ENCODE results near the gene PRSS33.
A peak's percentile ranks its signal among the peaks of the same experiment; 100 is the strongest.

PRSS33 gene

GRCh38 chr16:2819939-2820835 lies 32.8 kb upstream of the PRSS33 start:
- no peak for DNase-seq (ENCODE audit: extremely low read depth, insufficient read length)
- H3K27me3 ChIP-seq (replicated peaks; ENCODE audit: control insufficient read depth, insufficient read depth, low read length) = peaks cover 2% of the 10 kb centered on the region; the same call in 1 of the 2 replicates
- TF ChIP-seq CTCF (IDR thresholded peaks at IDR 0.05; ENCODE audit: insufficient read depth, low read length, poor library complexity, severe bottlenecking) = no peak
- H3K36me3 ChIP-seq (ENCODE audit: control insufficient read depth, insufficient read depth, low read length) = no peaks in the 10 kb centered on the region
- no peak overlapping the region for H3K4me3 ChIP-seq (replicated peaks; ENCODE audit: low read depth, low read length)

- H3K27me3 ChIP-seq (replicated peaks; ENCODE audit: control insufficient read depth, insufficient read depth, low read length) = peaks cover 2% of the 10 kb centered on the region; the same call in 1 of the 2 replicates
- DNase-seq (ENCODE audit: extremely low read depth, insufficient read length) = no peak
- no peak overlapping the region for H3K4me3 ChIP-seq (replicated peaks; ENCODE audit: low read depth, low read length)
- no peak for TF ChIP-seq CTCF (IDR thresholded peaks at IDR 0.05; ENCODE audit: insufficient read depth, low read length, poor library complexity, severe bottlenecking)
- H3K36me3 ChIP-seq (ENCODE audit: control insufficient read depth, insufficient read depth, low read length) = no peaks in the 10 kb centered on the region
Observed at GRCh38 chr16:2819179-2819938, 32.0 kb upstream of the PRSS33 start.

- Histone ChIP-seq H3K36me3 (ENCODE audit: control insufficient read depth, insufficient read depth, low read length) (no peaks in the 10 kb centered on the region), H3K27me3 (replicated peaks; ENCODE audit: control insufficient read depth, insufficient read depth, low read length) (peaks cover 2% of the 10 kb centered on the region; the same call in 1 of the 2 replicates), H3K4me3 (replicated peaks; ENCODE audit: low read depth, low read length) (no peak overlapping the region)
- DNase-seq (ENCODE audit: extremely low read depth, insufficient read length) = no peak
- no peak for TF ChIP-seq CTCF (IDR thresholded peaks at IDR 0.05; ENCODE audit: insufficient read depth, low read length, poor library complexity, severe bottlenecking)
Observed at GRCh38 chr16:2818272-2818876, 31.0 kb upstream of the PRSS33 start.

GRCh38 chr16:2817340-2818271 lies 30.2 kb upstream of the PRSS33 start:
- no peak overlapping the region for H3K4me3 ChIP-seq (replicated peaks; ENCODE audit: low read depth, low read length)
- H3K36me3 ChIP-seq (ENCODE audit: control insufficient read depth, insufficient read depth, low read length) = no peaks in the 10 kb centered on the region
- DNase-seq (ENCODE audit: extremely low read depth, insufficient read length) = peak; percentile 39
- no peak for TF ChIP-seq CTCF (IDR thresholded peaks at IDR 0.05; ENCODE audit: insufficient read depth, low read length, poor library complexity, severe bottlenecking)
- H3K27me3 ChIP-seq (replicated peaks; ENCODE audit: control insufficient read depth, insufficient read depth, low read length) = peaks cover 2% of the 10 kb centered on the region; the same call in 1 of the 2 replicates

Data from GM06990 (cell line).